DND-41 (cell line): ENCODE data around the gene LGALSL.

ENCODE experiments used
- ATAC-seq: fragments of 200-7000 bp; cut with Tn5 transposase; 3 replicates; pipeline ENCODE4 v1.9.1; 2021; ENCODE audit warnings: low read depth; ENCODE audit not compliant: insufficient read depth
- DNase-seq: peaks from one replicate; pipeline ENCODE4 v3.0.0-alpha.2; 2020
- H2AFZ ChIP-seq: 2 replicates; pipeline ENCODE4 v1.6.0; 2012; ENCODE audit warnings: low read depth, low read length
- H3K27ac ChIP-seq: 2 replicates; pipeline ENCODE4 v1.5.1; 2012; ENCODE audit warnings: low read length, inconsistent platforms
- H3K27me3 ChIP-seq: fragments of 200-600 bp; sonication (generic); 2 replicates; pipeline ENCODE4 v1.6.0; 2012; ENCODE audit warnings: low read length, mild to moderate bottlenecking, inconsistent platforms; ENCODE audit not compliant: insufficient read depth, poor library complexity
- H3K36me3 ChIP-seq: 2 replicates; pipeline ENCODE4 v1.5.1; 2012; ENCODE audit warnings: low read length, inconsistent platforms; ENCODE audit not compliant: insufficient read depth
- H3K4me1 ChIP-seq: 2 replicates; pipeline ENCODE4 v1.5.1; 2012; ENCODE audit warnings: mild to moderate bottlenecking, low read length; ENCODE audit not compliant: insufficient read depth
- H3K4me2 ChIP-seq: 2 replicates; pipeline ENCODE4 v1.6.0; 2012; ENCODE audit warnings: mild to moderate bottlenecking, moderate library complexity, low read length, inconsistent platforms; ENCODE audit not compliant: insufficient read depth
- H3K4me3 ChIP-seq, 2 experiments: fragments of 200-600 bp in 1 of 2; shearing (Covaris generic) in 1 of 2; 2 replicates each; pipeline ENCODE4 v1.5.1; 2012 to 2016; ENCODE audit warnings: inconsistent platforms in 2 of 2, low read length in 2 of 2, mild to moderate bottlenecking in 2 of 2, low read depth in 1 of 2, moderate library complexity in 1 of 2
- H3K79me2 ChIP-seq: 2 replicates; pipeline ENCODE4 v1.6.0; 2012; ENCODE audit warnings: low read length, inconsistent platforms; ENCODE audit not compliant: insufficient read depth
- H3K9ac ChIP-seq: 2 replicates; pipeline ENCODE4 v1.6.0; 2012; ENCODE audit warnings: low read depth, mild to moderate bottlenecking, inconsistent platforms, low read length, moderate library complexity
- H3K9me3 ChIP-seq: 2 replicates; pipeline ENCODE4 v1.5.1; 2012; ENCODE audit warnings: low read length, moderate library complexity, mild to moderate bottlenecking, inconsistent platforms; ENCODE audit not compliant: insufficient read depth, severe bottlenecking
- H4K20me1 ChIP-seq: 2 replicates; pipeline ENCODE4 v1.6.0; 2012; ENCODE audit warnings: low read length; ENCODE audit not compliant: insufficient read depth
- CTCF ChIP-seq: IDR thresholded peaks from 2 replicates; pipeline ENCODE4 v1.5.1; 2012; ENCODE audit warnings: borderline replicate concordance, low read length, moderate library complexity, mild to moderate bottlenecking; ENCODE audit not compliant: poor library complexity, severe bottlenecking; ENCODE audit errors: extremely low read depth
- EZH2 ChIP-seq: IDR thresholded peaks from 3 replicates; pipeline ENCODE4 v1.6.1; 2012; ENCODE audit warnings: borderline replicate concordance, low read depth, mild to moderate bottlenecking, moderate library complexity, low read length, inconsistent platforms; ENCODE audit not compliant: severe bottlenecking

The LGALSL gene

GRCh38 chr2:64406407-64406774 is 47.6 kb upstream of the LGALSL start:
- H3K9ac ChIP-seq: no peak overlapping the region
- no peaks in the 10 kb centered on the region for H3K9me3 ChIP-seq
- H3K4me2 ChIP-seq: no peak overlapping the region
- H3K4me1 ChIP-seq: no peaks in the 10 kb centered on the region
- no peaks in the 10 kb centered on the region for H3K36me3 ChIP-seq
- TF ChIP-seq CTCF: no peak
- no peak for TF ChIP-seq EZH2
- H3K27ac ChIP-seq: no peak overlapping the region
- peaks cover 8% of the 10 kb centered on the region for H3K27me3 ChIP-seq
- DNase-seq (no peak), ATAC-seq (no peak)
- H4K20me1 ChIP-seq: no peaks in the 10 kb centered on the region
- H2AFZ ChIP-seq: no peak overlapping the region
- H3K4me3 ChIP-seq: no peak overlapping the region
- H3K79me2 ChIP-seq: no peaks in the 10 kb centered on the region

DNA sequence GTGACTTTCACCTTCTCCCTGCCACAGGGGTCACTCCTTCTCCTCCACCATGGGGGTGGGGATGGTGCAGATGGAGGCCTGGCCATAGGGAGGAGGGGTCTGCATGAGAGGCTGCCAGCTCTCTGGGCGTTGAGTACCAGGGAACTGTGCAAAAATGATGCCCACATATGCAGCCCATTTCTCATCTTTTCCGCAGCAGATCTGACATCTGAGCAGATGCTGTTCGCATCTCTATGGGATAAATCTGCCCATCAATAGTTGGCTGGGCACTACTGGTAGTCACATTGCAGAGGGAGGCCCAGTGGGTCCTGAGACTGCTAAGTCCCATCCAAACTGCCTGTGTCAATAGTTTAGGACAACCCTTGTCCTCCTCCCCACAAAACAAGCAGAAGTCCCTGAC is 45.9 kb upstream of the LGALSL start:
- no peak overlapping the region for H3K4me3 ChIP-seq
- H3K36me3 ChIP-seq: no peaks in the 10 kb centered on the region
- peaks cover 6% of the 10 kb centered on the region for H3K27me3 ChIP-seq
- TF ChIP-seq EZH2: no peak
- no peak for TF ChIP-seq CTCF
- no peak overlapping the region for H3K4me2 ChIP-seq
- no peak overlapping the region for H3K27ac ChIP-seq
- H3K9ac ChIP-seq: no peak overlapping the region
- H3K79me2 ChIP-seq: no peaks in the 10 kb centered on the region
- H4K20me1 ChIP-seq: no peaks in the 10 kb centered on the region
- ATAC-seq (no peak), DNase-seq (no peak)
- H3K4me1 ChIP-seq: no peaks in the 10 kb centered on the region
- no peaks in the 10 kb centered on the region for H3K9me3 ChIP-seq
- no peak overlapping the region for H2AFZ ChIP-seq

GRCh38 chr2:64410671-64411070 is 43.3 kb upstream of the LGALSL start:
- no peak overlapping the region for H2AFZ ChIP-seq
- no peaks in the 10 kb centered on the region for H3K4me1 ChIP-seq
- no peaks in the 10 kb centered on the region for H3K9me3 ChIP-seq
- no peak overlapping the region for H3K9ac ChIP-seq
- H3K27ac ChIP-seq: no peak overlapping the region
- no peak for ATAC-seq
- no peak for DNase-seq
- no peaks in the 10 kb centered on the region for H4K20me1 ChIP-seq
- H3K36me3 ChIP-seq: no peaks in the 10 kb centered on the region
- no peak overlapping the region for H3K4me3 ChIP-seq
- TF ChIP-seq CTCF (no peak), EZH2 (no peak)
- H3K27me3 ChIP-seq: peaks cover 13% of the 10 kb centered on the region
- H3K4me2 ChIP-seq: no peak overlapping the region
- H3K79me2 ChIP-seq: no peaks in the 10 kb centered on the region

DNA sequence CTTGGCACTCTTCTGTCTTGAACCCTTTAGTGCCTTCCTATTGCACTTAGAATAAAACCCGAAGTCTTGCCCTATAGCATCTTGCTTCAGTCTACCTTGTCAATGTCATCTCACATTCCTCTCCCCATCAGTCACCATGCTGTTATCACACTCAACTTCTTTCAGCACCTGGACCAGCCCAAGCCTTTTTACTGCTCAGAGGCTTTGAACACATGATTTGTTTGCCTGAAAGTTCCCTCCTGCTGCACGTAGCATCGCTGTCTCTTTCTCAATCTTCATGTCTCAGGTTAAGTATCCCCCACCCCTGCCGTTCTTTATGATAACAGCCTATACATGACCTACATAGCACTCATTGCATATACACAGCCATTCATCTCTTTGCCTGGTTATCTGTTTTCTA is 41.3 kb upstream of the LGALSL start:
- H3K79me2 ChIP-seq: no peaks in the 10 kb centered on the region
- H3K9ac ChIP-seq: no peak overlapping the region
- DNase-seq (no peak), ATAC-seq (no peak)
- no peak overlapping the region for H3K27ac ChIP-seq
- no peaks in the 10 kb centered on the region for H4K20me1 ChIP-seq
- peaks cover 21% of the 10 kb centered on the region for H3K27me3 ChIP-seq
- H3K36me3 ChIP-seq: no peaks in the 10 kb centered on the region
- H2AFZ ChIP-seq: no peak overlapping the region
- no peak overlapping the region for H3K4me2 ChIP-seq
- no peak overlapping the region for H3K4me3 ChIP-seq
- no peaks in the 10 kb centered on the region for H3K9me3 ChIP-seq
- H3K4me1 ChIP-seq: no peaks in the 10 kb centered on the region
- TF ChIP-seq EZH2: no peak
- TF ChIP-seq CTCF: no peak
